HG02870 (cell line): Measurements from ENCODE around the gene DISP2.

Experiments
- ATAC-seq: cut with Tn5 transposase; IDR thresholded peaks from one replicate; pipeline ENCODE4 v1.9.1; 2021; ENCODE audit warnings: mild to moderate bottlenecking, moderate library complexity; ENCODE audit not compliant: unreplicated experiment

The DISP2 gene

DNA sequence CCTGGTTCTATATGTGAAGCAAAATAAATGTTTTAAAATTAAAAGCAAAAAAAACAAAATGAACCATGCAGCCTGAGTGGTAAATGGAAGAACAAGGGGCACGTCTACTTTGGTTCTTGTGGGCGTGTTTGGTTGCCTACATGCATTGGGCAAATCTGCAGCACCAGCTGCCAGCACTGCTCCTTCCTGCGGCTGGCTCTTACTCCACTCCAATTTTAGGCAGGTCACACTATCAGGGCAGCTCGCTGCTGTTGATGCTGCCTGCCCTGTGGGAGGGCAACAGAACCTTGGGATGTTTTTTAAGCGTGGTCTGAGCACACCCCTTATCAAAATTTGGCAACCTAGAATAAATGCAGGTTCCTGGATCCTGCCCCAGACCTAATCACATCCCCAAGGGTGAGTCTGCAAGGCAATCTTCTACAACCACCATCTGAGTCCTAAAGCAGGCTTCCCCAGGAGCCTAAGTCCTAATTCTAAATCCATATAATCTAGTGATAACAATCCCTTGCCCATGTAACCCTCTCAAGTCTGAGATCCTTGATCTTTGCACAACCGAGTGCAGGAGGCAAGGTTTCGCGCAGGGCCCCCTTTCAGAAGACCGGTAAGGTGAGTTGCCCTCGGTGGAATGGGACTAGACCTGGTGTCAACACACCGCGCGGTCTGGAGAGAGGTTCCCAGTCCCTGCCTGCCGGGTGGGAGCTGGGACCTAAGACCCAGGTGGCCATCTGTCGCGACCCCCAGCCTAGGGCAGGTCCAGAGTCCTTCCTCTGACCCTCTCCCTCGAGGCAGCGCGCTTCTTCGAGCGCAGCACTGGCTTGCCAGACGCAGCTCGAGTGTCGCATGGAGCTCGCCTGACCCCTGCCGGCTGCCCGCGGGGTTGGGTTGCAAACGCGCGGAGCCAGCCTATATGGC is 63.5 kb downstream of the DISP2 start:
- ATAC-seq: peak; percentile 71

- ATAC-seq: no peak
Measured at GRCh38 chr15:40424483-40425115, 66.6 kb downstream of the DISP2 start.

DNA sequence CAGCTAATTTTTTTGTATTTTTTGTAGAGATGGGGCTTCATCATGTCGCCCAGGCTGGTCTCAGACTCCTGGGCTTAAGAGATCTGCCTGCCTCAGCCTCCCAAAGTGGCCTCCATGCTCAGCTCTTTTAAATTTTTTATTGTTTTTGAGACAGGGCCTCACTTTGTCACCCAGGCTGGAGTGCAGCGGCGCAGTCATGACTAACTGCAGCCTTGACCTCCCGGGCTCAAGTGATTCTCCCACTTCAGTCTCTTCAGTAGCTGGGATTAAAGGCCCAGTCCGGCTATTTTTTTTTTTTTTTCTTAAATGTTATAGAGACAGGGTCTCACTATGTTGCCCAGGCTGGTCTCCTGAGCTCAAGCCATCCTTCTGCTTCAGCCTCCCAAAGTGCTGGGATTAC is 67.7 kb downstream of the DISP2 start:
- no peak for ATAC-seq

- no peak for ATAC-seq
Measured at GRCh38 chr15:40427188-40427587, 69.2 kb downstream of the DISP2 start.

GRCh38 chr15:40428185-40428584 is 70.2 kb downstream of the DISP2 start:
- no peak for ATAC-seq
